B cell (primary cell): ENCODE results near the gene MITD1. TPM values are rescaled to one million over a fixed set of nuclear protein-coding genes. Genes with fewer than 3 reads are reported as not detected.

Experiments used
- ATAC-seq: fragments of 200-7000 bp; cut with Tn5 transposase; one replicate; pipeline ENCODE4 v1.10.0; 2021; ENCODE audit warnings: low read depth, mild to moderate bottlenecking, moderate number of reproducible peaks, moderate library complexity
- CTCF ChIA-PET: fragments of 350-600 bp; sonication (Branson Sonifier 250); formaldehyde crosslinking; loops from one replicate; lab custom pipeline; 2021; ENCODE audit warnings: antibody characterized with exemption, inconsistent platforms; lab: Charles Lee
- POLR2A ChIA-PET: fragments of 350-600 bp; sonication (Branson Sonifier 250); formaldehyde crosslinking; loops from one replicate; lab custom pipeline; 2021; ENCODE audit warnings: antibody characterized with exemption; lab: Charles Lee
- DNase-seq: peaks from one replicate; pipeline ENCODE4 v3.0.0; 2013
- H2AFZ ChIP-seq: 2 replicates; pipeline ENCODE4 v1.6.1; 2012; ENCODE audit warnings: mild to moderate bottlenecking, low read depth, low read length; ENCODE audit not compliant: insufficient read depth, poor library complexity, severe bottlenecking
- H3K27ac ChIP-seq, 2 donors: 1 replicate in 1 of 2; 2 replicates in 1 of 2; pipeline ENCODE4 v1.5.1; 2012 to 2013; ENCODE audit warnings: low read length in 2 of 2, mild to moderate bottlenecking in 2 of 2, moderate library complexity in 1 of 2
- H3K27me3 ChIP-seq, 4 experiments: fragments of 200-600 bp in 1 of 4; sonication (generic) in 1 of 4; replicated peaks in 1 of 4; 1 replicate in 2 of 4; 2 replicates in 2 of 4; pipeline versions ENCODE4 v1.6.1 to v1.7.0; 2013 to 2016; ENCODE audit warnings: low read length in 3 of 4, mild to moderate bottlenecking in 2 of 4, mixed read lengths in 1 of 4, moderate library complexity in 1 of 4; ENCODE audit not compliant: insufficient read depth in 4 of 4, control insufficient read depth in 3 of 4; ENCODE audit errors: control extremely low read depth in 1 of 4
- H3K36me3 ChIP-seq, 2 experiments: replicated peaks in 1 of 2; 1 replicate in 1 of 2; 2 replicates in 1 of 2; pipeline versions ENCODE4 v1.6.1 to v1.7.1; 2013; ENCODE audit warnings: low read length in 1 of 2; ENCODE audit not compliant: insufficient read depth in 2 of 2, control insufficient read depth in 1 of 2; ENCODE audit errors: control extremely low read depth in 1 of 2, extremely low read depth in 1 of 2
- H3K4me1 ChIP-seq, 2 donors: fragments of 200-600 bp in 1 of 2; sonication (generic) in 1 of 2; 1 replicate in 1 of 2; 2 replicates in 1 of 2; pipeline versions ENCODE4 v1.5.1 to v1.6.1; 2013 to 2017; ENCODE audit warnings: low read length in 2 of 2; ENCODE audit not compliant: control insufficient read depth in 2 of 2, insufficient read depth in 2 of 2
- H3K4me2 ChIP-seq: replicated peaks from 2 replicates; pipeline ENCODE3; 2012; ENCODE audit warnings: mild to moderate bottlenecking, low read depth, low read length; ENCODE audit not compliant: poor library complexity, severe bottlenecking
- H3K4me3 ChIP-seq, 5 experiments: fragments of 200-600 bp in 1 of 5; sonication (generic) in 1 of 5; 1 replicate in 3 of 5; 2 replicates in 2 of 5; pipeline versions ENCODE4 v1.5.1 to v1.7.0; 2011 to 2016; ENCODE audit warnings: low read length in 4 of 5, mild to moderate bottlenecking in 4 of 5, low read depth in 2 of 5, control low read depth in 1 of 5, moderate library complexity in 1 of 5; ENCODE audit not compliant: insufficient read depth in 1 of 5; ENCODE audit errors: control extremely low read depth in 1 of 5, extremely low read depth in 1 of 5
- H3K79me2 ChIP-seq: fragments of 200-600 bp; sonication (generic); one replicate; pipeline ENCODE4 v1.6.0; 2016; ENCODE audit warnings: low read length; ENCODE audit not compliant: control insufficient read depth, insufficient read depth
- H3K9ac ChIP-seq: fragments of 200-600 bp; sonication (generic); 2 replicates; pipeline ENCODE4 v1.6.1; 2017; ENCODE audit warnings: mild to moderate bottlenecking, low read length, moderate library complexity
- H3K9me3 ChIP-seq, 3 donors: one replicate each; pipeline versions ENCODE4 v1.6.1 to v1.7.1; 2013; ENCODE audit warnings: low read length in 2 of 3; ENCODE audit not compliant: control insufficient read depth in 2 of 3, insufficient read depth in 1 of 3; ENCODE audit errors: control extremely low read depth in 1 of 3
- H4K20me1 ChIP-seq: 2 replicates; pipeline ENCODE4 v1.6.0; 2012; ENCODE audit warnings: mild to moderate bottlenecking, low read length; ENCODE audit not compliant: insufficient read depth, control insufficient read depth, poor library complexity, severe bottlenecking
- H3K27ac Mint-ChIP-seq: one replicate; pipeline ENCODE4 v1.8.0; 2021; ENCODE audit warnings: mixed read lengths
- H3K27me3 Mint-ChIP-seq: one replicate; pipeline ENCODE4 v1.8.0; 2021; ENCODE audit warnings: mixed read lengths
- H3K4me1 Mint-ChIP-seq: one replicate; pipeline ENCODE4 v1.8.0; 2021; ENCODE audit warnings: mixed read lengths
- H3K4me3 Mint-ChIP-seq: one replicate; pipeline ENCODE4 v1.8.0; 2021; ENCODE audit warnings: mixed read lengths
- H3K9me3 Mint-ChIP-seq: one replicate; pipeline ENCODE4 v1.8.0; 2022; ENCODE audit warnings: mixed read lengths; ENCODE audit not compliant: insufficient read depth
- CTCF ChIP-seq: fragments of 200-600 bp; IDR thresholded peaks from one replicate; pipeline ENCODE4 v1.8.0; 2022; ENCODE audit warnings: antibody characterized with exemption, mild to moderate bottlenecking
- EZH2 ChIP-seq: IDR thresholded peaks from 2 replicates; pipeline ENCODE4 v1.6.1; 2012; ENCODE audit warnings: borderline replicate concordance, low read depth, mild to moderate bottlenecking, moderate library complexity, low read length; ENCODE audit not compliant: insufficient read depth, poor library complexity, severe bottlenecking
- WGBS: methylation state at CpG from one replicate; pipeline ENCODE4 v1.1.5; 2013; ENCODE audit warnings: missing lambda C conversion rate; ENCODE audit not compliant: insufficient coverage; 5-methylcytosine and 5-hydroxymethylcytosine counted together
- intact Hi-C: fragments of 100-400 bp; cut with micrococcal nuclease; formaldehyde crosslinking; loops from one replicate; pipeline ENCODE4 v1.10.0; 2022
- polyA plus RNA-seq: library from polyadenylated mRNA; depleted of rRNA; stranded (reverse); fragments of >200 nt; gene quantifications from 2 replicates; pipeline ENCODE4 v1.2.3, GENCODE V29; 2012
- total RNA-seq, 2 donors: library from RNA; stranded (reverse); fragments of 120-200 nt in 1 of 2; gene quantifications; 1 replicate in 1 of 2; 2 replicates in 1 of 2; pipeline versions ENCODE4 v1.2.3 to v1.2.4, GENCODE V29; 2013 to 2022

Gene MITD1
- total and polyA plus RNA-seq, 2 donors (not counting 1 experiment from before 2014, with no cell fraction given): 31.0 to 71.6 TPM

GRCh38 chr2:99166218-99166617, 14.6 kb downstream of the MITD1 start:
- H3K27ac Mint-ChIP-seq: no peak overlapping the region
- 94% methylated on average over 2 of the region's 5 CpGs for WGBS
- H3K9ac ChIP-seq: no peak overlapping the region
- intact Hi-C loops: no loop called here
- no peak overlapping the region for H3K4me2 ChIP-seq
- DNase-seq: no peak
- peak overlapping the region in 1 of 2 donors; percentile 33 for H3K27ac ChIP-seq
- ATAC-seq: no peak
- no peaks in the 10 kb centered on the region for H3K27me3 ChIP-seq
- ChIA-PET CTCF (no interaction called here), POLR2A (interaction anchor here (0.7 to 1.2 kb wide), 2 partner anchors 11 to 758 kb away, joined by 3 to 4 read pairs; partner anchors contain the start of genes LIPT1 and TSGA10)
- H3K79me2 ChIP-seq: no peaks in the 10 kb centered on the region
- no peaks in the 10 kb centered on the region for H3K9me3 ChIP-seq
- H4K20me1 ChIP-seq: no peaks in the 10 kb centered on the region
- no peaks in the 10 kb centered on the region for H3K27me3 Mint-ChIP-seq
- H3K4me3 Mint-ChIP-seq: no peak overlapping the region
- H3K36me3 ChIP-seq: peaks cover 17 to 49% of the 10 kb centered on the region in 2 experiments
- no peaks in the 10 kb centered on the region for H3K9me3 Mint-ChIP-seq
- H3K4me3 ChIP-seq: no peak overlapping the region
- no peaks in the 10 kb centered on the region for H3K4me1 Mint-ChIP-seq
- TF ChIP-seq CTCF (no peak), EZH2 (no peak)
- H3K4me1 ChIP-seq: no peaks in the 10 kb centered on the region
- H2AFZ ChIP-seq: no peak overlapping the region

GRCh38 chr2:99159594-99159993, 21.3 kb downstream of the MITD1 start:
- CTCF ChIA-PET: no interaction called here
- no peaks in the 10 kb centered on the region for H3K27me3 ChIP-seq
- H3K27ac ChIP-seq: peak overlapping the region in 1 of 2 donors; percentile 66
- Mint-ChIP-seq H3K4me3 (no peak overlapping the region), H3K4me1 (peaks cover 40% of the 10 kb centered on the region), H3K27me3 (no peaks in the 10 kb centered on the region), H3K9me3 (no peaks in the 10 kb centered on the region), H3K27ac (peak overlapping the region; percentile 46)
- POLR2A ChIA-PET: no interaction called here
- no peak overlapping the region for H3K9ac ChIP-seq
- H3K9me3 ChIP-seq: no peaks in the 10 kb centered on the region
- H4K20me1 ChIP-seq: no peaks in the 10 kb centered on the region
- H3K4me3 ChIP-seq: no peak overlapping the region
- no peak overlapping the region for H3K4me2 ChIP-seq
- H3K36me3 ChIP-seq: peaks cover 8 to 9% of the 10 kb centered on the region in 2 experiments
- intact Hi-C loops: loop anchor here (10.0 kb wide), 1 partner anchor 1085 kb away; no protein-coding TSS in a partner anchor
- no peak overlapping the region for H2AFZ ChIP-seq
- H3K79me2 ChIP-seq: peaks cover 28% of the 10 kb centered on the region
- no CpG with 5 or more reads among the region's 4 CpGs for WGBS
- TF ChIP-seq EZH2: no peak
- TF ChIP-seq CTCF: no peak
- DNase-seq: no peak
- peaks cover 21 to 22% of the 10 kb centered on the region in 2 donors for H3K4me1 ChIP-seq
- no peak for ATAC-seq
